HCT116 (cell line): ENCODE results near the gene BBLN. TPM values are rescaled to one million over a fixed set of nuclear protein-coding genes. Genes with fewer than 3 reads are reported as not detected.
A peak's percentile ranks its signal among the peaks of the same experiment; 100 is the strongest.

Experiments
- ATAC-seq: fragments of 200-7000 bp; cut with Tn5 transposase; 2 replicates; pipeline ENCODE4 v1.9.1; 2020; ENCODE audit warnings: mild to moderate bottlenecking, moderate library complexity
- BruUV-seq: library from RNA; stranded (reverse); fragments of 400-500 nt; replicated peaks from 2 replicates; lab custom pipeline; 2021; lab: Mats Ljungman, UMichigan
- CTCF ChIA-PET: fragments of 300-600 bp; sonication (Branson Sonifier 250); formaldehyde crosslinking; loops from one replicate; lab custom pipeline; 2021; ENCODE audit warnings: antibody characterized with exemption; lab: Charles Lee
- POLR2A ChIA-PET: fragments of 300-600, 350-600 bp; sonication (Branson Sonifier 250); formaldehyde crosslinking; loops from one replicate; lab custom pipeline; 2021; ENCODE audit warnings: antibody characterized with exemption; lab: Charles Lee
- RAD21 ChIA-PET, 2 experiments: fragments of 300-600 bp; sonication (Branson Sonifier 250); formaldehyde crosslinking; loops; one replicate each; lab custom pipeline; 2023; ENCODE audit warnings: low total read pairs in 2 of 2; ENCODE audit not compliant: uncharacterized antibody in 2 of 2, unreplicated experiment in 2 of 2, low non-redundant PET in 1 of 2; lab: Charles Lee
- DNase-seq: peaks from one replicate; pipeline ENCODE4 v3.0.0-alpha.2; 2010; ENCODE audit warnings: low read depth, low spot score
- H2AFZ ChIP-seq: fragments of 200-600 bp; shearing (Covaris generic), sonication (generic); 2 replicates; pipeline ENCODE4 v1.6.1; 2017; ENCODE audit warnings: low read depth, mixed run types, mixed read lengths, antibody characterized with exemption, low read length; ENCODE audit not compliant: poor library complexity, severe bottlenecking
- H3K27ac ChIP-seq: 2 replicates; pipeline ENCODE4 v1.5.1; 2012; ENCODE audit warnings: low read depth, low read length
- H3K27me3 ChIP-seq: fragments of 200-600 bp; sonication (generic); 2 replicates; pipeline ENCODE4 v1.6.1; 2016; ENCODE audit warnings: mixed run types, low read length, mixed read lengths; ENCODE audit not compliant: insufficient read depth
- H3K36me3 ChIP-seq, 2 experiments: fragments of 200-500 bp in 1 of 2; fragments of 200-600 bp in 1 of 2; sonication (Bioruptor generic) in 1 of 2; sonication (generic) in 1 of 2; 2 replicates each; pipeline versions ENCODE4 v1.5.1 to v1.6.1; 2014 to 2016; ENCODE audit warnings: low read length in 2 of 2, inconsistent platforms in 1 of 2, mixed read lengths in 1 of 2, mixed run types in 1 of 2; ENCODE audit not compliant: insufficient read depth in 2 of 2, control insufficient read depth in 1 of 2
- H3K4me1 ChIP-seq, 2 experiments: fragments of 200-600 bp in 1 of 2; sonication (generic) in 1 of 2; 2 replicates each; pipeline versions ENCODE4 v1.5.1 to v1.6.1; 2012 to 2017; ENCODE audit warnings: low read length in 2 of 2, inconsistent platforms in 1 of 2, mild to moderate bottlenecking in 1 of 2, mixed read lengths in 1 of 2, mixed run types in 1 of 2, moderate library complexity in 1 of 2; ENCODE audit not compliant: insufficient read depth in 2 of 2, control insufficient read depth in 1 of 2
- H3K4me2 ChIP-seq: fragments of 200-600 bp; sonication (generic); 2 replicates; pipeline ENCODE4 v1.6.1; 2017; ENCODE audit warnings: mixed run types, low read length, mixed read lengths
- H3K4me3 ChIP-seq, 2 experiments: fragments of 200-600 bp in 1 of 2; sonication (generic) in 1 of 2; replicated peaks in 1 of 2; 2 replicates each; pipeline ENCODE4 v1.5.1; 2011 to 2016; ENCODE audit warnings: low read length in 2 of 2, control low read depth in 1 of 2, low read depth in 1 of 2, mild to moderate bottlenecking in 1 of 2, mixed read lengths in 1 of 2, mixed run types in 1 of 2
- H3K79me2 ChIP-seq: fragments of 200-600 bp; sonication (generic); 2 replicates; pipeline ENCODE4 v1.6.1; 2017; ENCODE audit warnings: mild to moderate bottlenecking, mixed run types, low read length, moderate library complexity, mixed read lengths; ENCODE audit not compliant: insufficient read depth
- H3K9ac ChIP-seq: fragments of 200-600 bp; sonication (generic); 2 replicates; pipeline ENCODE4 v1.6.1; 2016; ENCODE audit warnings: low read length, mixed read lengths
- H3K9me2 ChIP-seq: fragments of 200-600 bp; sonication (generic), shearing (Covaris generic); 2 replicates; pipeline ENCODE4 v1.6.1; 2017; ENCODE audit warnings: mixed run types, mild to moderate bottlenecking, moderate library complexity; ENCODE audit not compliant: insufficient read depth
- H3K9me3 ChIP-seq, 2 experiments: fragments of 200-500 bp in 1 of 2; fragments of 200-600 bp in 1 of 2; sonication (Bioruptor generic) in 1 of 2; sonication (generic) in 1 of 2; 2 replicates each; pipeline ENCODE4 v1.6.1; 2014 to 2017; ENCODE audit warnings: low read length in 2 of 2, mixed read lengths in 2 of 2, inconsistent platforms in 1 of 2, low read depth in 1 of 2, mild to moderate bottlenecking in 1 of 2, mixed run types in 1 of 2, moderate library complexity in 1 of 2; ENCODE audit not compliant: control insufficient read depth in 1 of 2, insufficient read depth in 1 of 2
- H4K20me1 ChIP-seq: fragments of 200-600 bp; sonication (generic), shearing (Covaris generic); 2 replicates; pipeline ENCODE4 v1.6.1; 2017; ENCODE audit warnings: mixed run types, mild to moderate bottlenecking, moderate library complexity; ENCODE audit not compliant: insufficient read depth
- CEBPB ChIP-seq: IDR thresholded peaks from 2 replicates; pipeline ENCODE4 v1.6.1; 2012; ENCODE audit warnings: low read depth
- CTCF ChIP-seq, 3 experiments: fragments of 200-600 bp in 1 of 3; sonication (generic) in 1 of 3; IDR thresholded peaks in 2 of 3; conservative IDR thresholded peaks in 1 of 3; 2 replicates each; pipeline ENCODE4 v1.5.1; 2012 to 2017; ENCODE audit warnings: low read depth in 2 of 3, low read length in 2 of 3, antibody characterized with exemption in 1 of 3, borderline replicate concordance in 1 of 3, control low read depth in 1 of 3, mild to moderate bottlenecking in 1 of 3, mixed read lengths in 1 of 3, mixed run types in 1 of 3, moderate library complexity in 1 of 3; ENCODE audit not compliant: insufficient read depth in 1 of 3
- EGR1 ChIP-seq: IDR thresholded peaks from 2 replicates; pipeline ENCODE4 v1.6.1; 2012; ENCODE audit warnings: low read depth
- ELF1 ChIP-seq: IDR thresholded peaks from 2 replicates; pipeline ENCODE4 v1.6.1; 2012; ENCODE audit warnings: low read depth, borderline replicate concordance
- EZH2 ChIP-seq: fragments of 200-600 bp; sonication (generic); IDR thresholded peaks from 2 replicates; pipeline ENCODE4 v1.6.1; 2017; ENCODE audit warnings: antibody characterized with exemption, mixed run types
- EZH2phosphoT487 ChIP-seq: fragments of 200-600 bp; IDR thresholded peaks from 2 replicates; pipeline ENCODE4 v1.6.1; 2018; ENCODE audit warnings: antibody characterized with exemption, borderline replicate concordance
- JUND ChIP-seq: IDR thresholded peaks from 2 replicates; pipeline ENCODE4 v1.6.1; 2012
- MAX ChIP-seq: IDR thresholded peaks from 2 replicates; pipeline ENCODE4 v1.6.1; 2012
- POLR2A ChIP-seq: IDR thresholded peaks from 2 replicates; pipeline ENCODE4 v1.7.0; 2011; ENCODE audit warnings: borderline replicate concordance; ENCODE audit not compliant: insufficient read depth, insufficient read length; ENCODE audit errors: extremely low read depth
- POLR2AphosphoS5 ChIP-seq: IDR thresholded peaks from 2 replicates; pipeline ENCODE4 v1.6.1; 2011; ENCODE audit warnings: mild to moderate bottlenecking, low read depth, low read length, moderate library complexity
- RAD21 ChIP-seq: IDR thresholded peaks from 2 replicates; pipeline ENCODE4 v1.6.1; 2012; ENCODE audit warnings: low read depth, mild to moderate bottlenecking
- SIN3A ChIP-seq: IDR thresholded peaks from 2 replicates; pipeline ENCODE4 v1.6.1; 2012; ENCODE audit warnings: low read depth
- SP1 ChIP-seq: IDR thresholded peaks from 2 replicates; pipeline ENCODE4 v1.6.1; 2012; ENCODE audit warnings: low read depth
- TCF7L2 ChIP-seq: IDR thresholded peaks from 2 replicates; pipeline ENCODE4 v1.7.0; 2011; ENCODE audit warnings: borderline replicate concordance, inconsistent platforms; ENCODE audit not compliant: insufficient read depth, insufficient read length; ENCODE audit errors: extremely low read depth
- ZFX ChIP-seq: fragments of 450-650 bp; IDR thresholded peaks from 2 replicates; pipeline ENCODE4 v1.6.1; 2017
- ZNF274 ChIP-seq: fragments of 200-500 bp; sonication (Bioruptor generic); IDR thresholded peaks from 2 replicates; pipeline ENCODE4 v1.6.1; 2014; ENCODE audit warnings: mild to moderate bottlenecking, low read depth, low read length, inconsistent platforms
- intact Hi-C: fragments of 100-400 bp; cut with micrococcal nuclease; formaldehyde crosslinking; loops from 2 replicates; pipeline ENCODE4 v1.10.0; 2022
- total RNA-seq: library from RNA; stranded (reverse); gene quantifications from one replicate; pipeline ENCODE4 v1.2.1, GENCODE V29; 2021; ENCODE audit not compliant: unreplicated experiment
- TF ChIP-seq, protein P1 (sequence below): IDR thresholded peaks from 2 replicates; pipeline ENCODE4 v1.6.1; 2012; ENCODE audit warnings: low read depth
- TF ChIP-seq, protein P2 (sequence below): IDR thresholded peaks from 2 replicates; pipeline ENCODE4 v1.6.1; 2011; ENCODE audit warnings: mild to moderate bottlenecking, low read length, moderate library complexity; ENCODE audit not compliant: insufficient replicate concordance; ENCODE audit errors: extremely low read depth

The BBLN gene
- total RNA-seq, 1 experiment from 2014 or later, result 119 TPM

- Histone ChIP-seq H3K27ac (no peak overlapping the region; the same call in 1 of the 2 replicates), H3K9me2 (no peaks in the 10 kb centered on the region), H3K9me3 (no peaks in the 10 kb centered on the region), H3K4me1 (peaks cover 4 to 19% of the 10 kb centered on the region in 2 experiments; a peak in 2 of 4 replicates), H3K36me3 (no peaks in the 10 kb centered on the region), H3K9ac (peak overlapping the region; percentile 67), H3K79me2 (no peaks in the 10 kb centered on the region), H3K4me2 (peak overlapping the region; percentile 85), H4K20me1 (no peaks in the 10 kb centered on the region), H3K27me3 (no peaks in the 10 kb centered on the region), H2AFZ (no peak overlapping the region), H3K4me3 (peak overlapping the region; percentile 54 to 66)
- RAD21 ChIA-PET, result no interaction called here
- no peak for TF ChIP-seq ZNF274
- TF ChIP-seq EZH2phosphoT487, result no peak
- no peak for TF ChIP-seq SP1
- no peak for TF ChIP-seq ZFX
- TF ChIP-seq EZH2, result no peak
- TF ChIP-seq JUND, result no peak
- no peak for TF ChIP-seq RAD21
- no peak for TF ChIP-seq TCF7L2
- no peak for TF ChIP-seq POLR2AphosphoS5
- TF ChIP-seq, protein P1, sequence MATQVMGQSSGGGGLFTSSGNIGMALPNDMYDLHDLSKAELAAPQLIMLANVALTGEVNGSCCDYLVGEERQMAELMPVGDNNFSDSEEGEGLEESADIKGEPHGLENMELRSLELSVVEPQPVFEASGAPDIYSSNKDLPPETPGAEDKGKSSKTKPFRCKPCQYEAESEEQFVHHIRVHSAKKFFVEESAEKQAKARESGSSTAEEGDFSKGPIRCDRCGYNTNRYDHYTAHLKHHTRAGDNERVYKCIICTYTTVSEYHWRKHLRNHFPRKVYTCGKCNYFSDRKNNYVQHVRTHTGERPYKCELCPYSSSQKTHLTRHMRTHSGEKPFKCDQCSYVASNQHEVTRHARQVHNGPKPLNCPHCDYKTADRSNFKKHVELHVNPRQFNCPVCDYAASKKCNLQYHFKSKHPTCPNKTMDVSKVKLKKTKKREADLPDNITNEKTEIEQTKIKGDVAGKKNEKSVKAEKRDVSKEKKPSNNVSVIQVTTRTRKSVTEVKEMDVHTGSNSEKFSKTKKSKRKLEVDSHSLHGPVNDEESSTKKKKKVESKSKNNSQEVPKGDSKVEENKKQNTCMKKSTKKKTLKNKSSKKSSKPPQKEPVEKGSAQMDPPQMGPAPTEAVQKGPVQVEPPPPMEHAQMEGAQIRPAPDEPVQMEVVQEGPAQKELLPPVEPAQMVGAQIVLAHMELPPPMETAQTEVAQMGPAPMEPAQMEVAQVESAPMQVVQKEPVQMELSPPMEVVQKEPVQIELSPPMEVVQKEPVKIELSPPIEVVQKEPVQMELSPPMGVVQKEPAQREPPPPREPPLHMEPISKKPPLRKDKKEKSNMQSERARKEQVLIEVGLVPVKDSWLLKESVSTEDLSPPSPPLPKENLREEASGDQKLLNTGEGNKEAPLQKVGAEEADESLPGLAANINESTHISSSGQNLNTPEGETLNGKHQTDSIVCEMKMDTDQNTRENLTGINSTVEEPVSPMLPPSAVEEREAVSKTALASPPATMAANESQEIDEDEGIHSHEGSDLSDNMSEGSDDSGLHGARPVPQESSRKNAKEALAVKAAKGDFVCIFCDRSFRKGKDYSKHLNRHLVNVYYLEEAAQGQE, result no peak
- TF ChIP-seq MAX, result no peak
- no peak for TF ChIP-seq EGR1
- no peak for TF ChIP-seq SIN3A
- TF ChIP-seq CTCF (IDR thresholded peaks at IDR 0.05 in 2 of 3, conservative IDR thresholded peaks at IDR 0.05 in 1 of 3; ENCODE audit: borderline replicate concordance in 1 of 3, insufficient read depth in 1 of 3, low read depth in 2 of 3, low read length in 2 of 3), result no peak
- no peak for TF ChIP-seq POLR2A
- TF ChIP-seq, protein P2, sequence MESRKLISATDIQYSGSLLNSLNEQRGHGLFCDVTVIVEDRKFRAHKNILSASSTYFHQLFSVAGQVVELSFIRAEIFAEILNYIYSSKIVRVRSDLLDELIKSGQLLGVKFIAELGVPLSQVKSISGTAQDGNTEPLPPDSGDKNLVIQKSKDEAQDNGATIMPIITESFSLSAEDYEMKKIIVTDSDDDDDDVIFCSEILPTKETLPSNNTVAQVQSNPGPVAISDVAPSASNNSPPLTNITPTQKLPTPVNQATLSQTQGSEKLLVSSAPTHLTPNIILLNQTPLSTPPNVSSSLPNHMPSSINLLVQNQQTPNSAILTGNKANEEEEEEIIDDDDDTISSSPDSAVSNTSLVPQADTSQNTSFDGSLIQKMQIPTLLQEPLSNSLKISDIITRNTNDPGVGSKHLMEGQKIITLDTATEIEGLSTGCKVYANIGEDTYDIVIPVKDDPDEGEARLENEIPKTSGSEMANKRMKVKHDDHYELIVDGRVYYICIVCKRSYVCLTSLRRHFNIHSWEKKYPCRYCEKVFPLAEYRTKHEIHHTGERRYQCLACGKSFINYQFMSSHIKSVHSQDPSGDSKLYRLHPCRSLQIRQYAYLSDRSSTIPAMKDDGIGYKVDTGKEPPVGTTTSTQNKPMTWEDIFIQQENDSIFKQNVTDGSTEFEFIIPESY, result no peak
- TF ChIP-seq CEBPB, result no peak
- TF ChIP-seq ELF1, result no peak
- peak; percentile 15; the same call in 1 of the 2 replicates for ATAC-seq
- no peak for DNase-seq
- POLR2A ChIA-PET, result no interaction called here
- BruUV-seq, result no TSS peak
- intact Hi-C loops, result no loop called here
- CTCF ChIA-PET, result interaction anchor here (1.0 to 1.1 kb wide), 2 partner anchors 11 to 46 kb away, joined by 3 to 4 read pairs; no protein-coding TSS in a partner anchor
Observed at GRCh38 chr9:128203707-128204551, 43.9 kb downstream of the BBLN start.
